Body of pancreas (tissue), 4 donors: ENCODE data around the gene OMD.

Experiments used
- POLR2A ChIP-seq, 3 donors: fragments of 450-650 bp; IDR thresholded peaks; one replicate each; pipeline ENCODE4 v1.6.1; 2016; ENCODE audit warnings: antibody characterized with exemption in 3 of 3, mild to moderate bottlenecking in 2 of 3
- TF ChIP-seq, protein P1 (sequence below), 7 experiments: fragments of 450-650 bp in 4 of 7; fragments of 200-600 bp in 3 of 7; sonication (generic) in 3 of 7; IDR thresholded peaks; one replicate each; pipeline ENCODE4 v1.5.1; 2016 to 2019; ENCODE audit warnings: antibody characterized with exemption in 7 of 7

DNA sequence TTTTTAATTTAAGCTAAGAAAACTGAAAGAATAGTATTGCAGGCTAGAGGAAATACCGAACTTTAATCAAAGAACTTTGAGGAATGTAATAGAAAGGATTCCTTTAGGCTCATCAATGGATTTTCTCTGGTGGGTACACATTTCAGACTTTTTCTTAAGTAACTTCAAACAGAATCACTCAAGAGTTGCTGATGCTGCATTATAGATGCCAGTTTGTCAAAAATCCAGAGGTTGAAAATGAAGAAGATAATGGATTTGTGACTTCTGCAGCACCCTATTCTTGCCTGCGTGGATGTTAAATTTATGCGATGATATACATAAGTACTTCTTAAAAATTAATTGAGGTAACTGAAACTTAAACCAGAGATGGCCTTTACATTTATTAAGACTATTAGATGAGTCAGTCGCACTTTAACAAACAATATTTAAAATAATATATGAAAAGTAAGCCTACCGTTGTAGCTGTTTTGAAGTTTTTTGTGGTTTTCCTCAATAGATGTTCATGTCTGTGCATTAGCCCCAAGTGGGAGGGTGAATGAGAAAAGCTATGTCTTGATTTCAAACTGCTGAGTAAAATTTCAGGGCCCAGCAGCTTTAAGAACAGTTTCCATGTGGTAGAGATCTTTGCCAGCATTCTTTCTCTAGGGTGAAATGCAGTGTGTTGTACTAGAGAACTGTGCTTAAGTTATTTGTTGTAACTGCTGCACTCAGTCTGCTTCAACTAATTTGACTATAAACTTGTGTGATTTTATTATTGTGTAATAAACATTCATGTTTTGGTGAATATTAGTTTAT lies 20.0 kb downstream of the OMD start, which contains the start of gene OGN:
- TF ChIP-seq, protein P1, sequence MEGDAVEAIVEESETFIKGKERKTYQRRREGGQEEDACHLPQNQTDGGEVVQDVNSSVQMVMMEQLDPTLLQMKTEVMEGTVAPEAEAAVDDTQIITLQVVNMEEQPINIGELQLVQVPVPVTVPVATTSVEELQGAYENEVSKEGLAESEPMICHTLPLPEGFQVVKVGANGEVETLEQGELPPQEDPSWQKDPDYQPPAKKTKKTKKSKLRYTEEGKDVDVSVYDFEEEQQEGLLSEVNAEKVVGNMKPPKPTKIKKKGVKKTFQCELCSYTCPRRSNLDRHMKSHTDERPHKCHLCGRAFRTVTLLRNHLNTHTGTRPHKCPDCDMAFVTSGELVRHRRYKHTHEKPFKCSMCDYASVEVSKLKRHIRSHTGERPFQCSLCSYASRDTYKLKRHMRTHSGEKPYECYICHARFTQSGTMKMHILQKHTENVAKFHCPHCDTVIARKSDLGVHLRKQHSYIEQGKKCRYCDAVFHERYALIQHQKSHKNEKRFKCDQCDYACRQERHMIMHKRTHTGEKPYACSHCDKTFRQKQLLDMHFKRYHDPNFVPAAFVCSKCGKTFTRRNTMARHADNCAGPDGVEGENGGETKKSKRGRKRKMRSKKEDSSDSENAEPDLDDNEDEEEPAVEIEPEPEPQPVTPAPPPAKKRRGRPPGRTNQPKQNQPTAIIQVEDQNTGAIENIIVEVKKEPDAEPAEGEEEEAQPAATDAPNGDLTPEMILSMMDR (IDR thresholded peaks at IDR 0.05), result no peak
- TF ChIP-seq POLR2A (IDR thresholded peaks at IDR 0.05), result no peak
